Measurements from ENCODE around the gene NBAS.

The NBAS gene

GRCh38 chr2:15191789-15192188 lies 369.3 kb downstream of the NBAS start:
- FAIRE-seq, result no peak

GRCh38 chr2:15189216-15189615 lies 371.9 kb downstream of the NBAS start:
- no peak for FAIRE-seq

GRCh38 chr2:15187702-15188101 lies 373.4 kb downstream of the NBAS start:
- FAIRE-seq, result no peak

- no peak for FAIRE-seq
Measured at GRCh38 chr2:15186118-15186517, 375.0 kb downstream of the NBAS start.

- FAIRE-seq, result no peak
Measured at GRCh38 chr2:15184491-15184890, 376.6 kb downstream of the NBAS start.

- no peak for FAIRE-seq
Measured at GRCh38 chr2:15182275-15182674, 378.9 kb downstream of the NBAS start.

- FAIRE-seq, result no peak
Measured at GRCh38 chr2:15181092-15181745, 379.9 kb downstream of the NBAS start.

GRCh38 chr2:15180379-15180778 lies 380.8 kb downstream of the NBAS start:
- FAIRE-seq, result no peak

GRCh38 chr2:15178946-15179345 lies 382.2 kb downstream of the NBAS start:
- FAIRE-seq, result no peak

GRCh38 chr2:15177103-15177502 lies 384.0 kb downstream of the NBAS start:
- no peak for FAIRE-seq

- FAIRE-seq, result no peak
Measured at GRCh38 chr2:15176604-15177003, 384.5 kb downstream of the NBAS start.

- FAIRE-seq, result no peak
Measured at GRCh38 chr2:15174567-15174966, 386.6 kb downstream of the NBAS start.

GRCh38 chr2:15173501-15173900 lies 387.6 kb downstream of the NBAS start:
- no peak for FAIRE-seq

GRCh38 chr2:15172825-15173224 lies 388.3 kb downstream of the NBAS start:
- FAIRE-seq, result no peak

- FAIRE-seq, result no peak
Measured at GRCh38 chr2:15170070-15170775, 390.9 kb downstream of the NBAS start.

GRCh38 chr2:15169326-15170069 lies 391.6 kb downstream of the NBAS start:
- FAIRE-seq, result no peak

GRCh38 chr2:15168116-15168515 lies 393.0 kb downstream of the NBAS start:
- no peak for FAIRE-seq

- FAIRE-seq, result no peak
Measured at GRCh38 chr2:15166878-15167277, 394.3 kb downstream of the NBAS start.

- no peak for FAIRE-seq
Measured at GRCh38 chr2:15163326-15163725, 397.8 kb downstream of the NBAS start.

- FAIRE-seq, result no peak
Measured at GRCh38 chr2:15162620-15163019, 398.5 kb downstream of the NBAS start.

GRCh38 chr2:15160201-15160991 lies 400.7 kb downstream of the NBAS start:
- FAIRE-seq, result no peak

- no peak for FAIRE-seq
Measured at GRCh38 chr2:15159751-15160177, 401.4 kb downstream of the NBAS start.

- no peak for FAIRE-seq
Measured at GRCh38 chr2:15159206-15159605, 401.9 kb downstream of the NBAS start.

Measured in endometrium (tissue), 2 donors.